B cell (primary cell): ENCODE results near the gene SYCE3. TPM values are rescaled to one million over a fixed set of nuclear protein-coding genes. Genes with fewer than 3 reads are reported as not detected.
A peak's percentile ranks its signal among the peaks of the same experiment; 100 is the strongest.
"Not testable (repeated sequence)": the region's sequence is repeated elsewhere in the genome, so short reads cannot be mapped to it uniquely, and the experiment has no call there.

Experiments used
- ATAC-seq: fragments of 200-7000 bp; cut with Tn5 transposase; one replicate; pipeline ENCODE4 v1.10.0; 2021; ENCODE audit warnings: low read depth, mild to moderate bottlenecking, moderate number of reproducible peaks, moderate library complexity
- CTCF ChIA-PET: fragments of 350-600 bp; sonication (Branson Sonifier 250); formaldehyde crosslinking; loops from one replicate; lab custom pipeline; 2021; ENCODE audit warnings: antibody characterized with exemption, inconsistent platforms; lab: Charles Lee
- POLR2A ChIA-PET: fragments of 350-600 bp; sonication (Branson Sonifier 250); formaldehyde crosslinking; loops from one replicate; lab custom pipeline; 2021; ENCODE audit warnings: antibody characterized with exemption; lab: Charles Lee
- DNase-seq: peaks from one replicate; pipeline ENCODE4 v3.0.0; 2013
- H2AFZ ChIP-seq: 2 replicates; pipeline ENCODE4 v1.6.1; 2012; ENCODE audit warnings: mild to moderate bottlenecking, low read depth, low read length; ENCODE audit not compliant: insufficient read depth, poor library complexity, severe bottlenecking
- H3K27ac ChIP-seq, 2 donors: 1 replicate in 1 of 2; 2 replicates in 1 of 2; pipeline ENCODE4 v1.5.1; 2012 to 2013; ENCODE audit warnings: low read length in 2 of 2, mild to moderate bottlenecking in 2 of 2, moderate library complexity in 1 of 2
- H3K27me3 ChIP-seq, 4 experiments: fragments of 200-600 bp in 1 of 4; sonication (generic) in 1 of 4; replicated peaks in 1 of 4; 1 replicate in 2 of 4; 2 replicates in 2 of 4; pipeline versions ENCODE4 v1.6.1 to v1.7.0; 2013 to 2016; ENCODE audit warnings: low read length in 3 of 4, mild to moderate bottlenecking in 2 of 4, mixed read lengths in 1 of 4, moderate library complexity in 1 of 4; ENCODE audit not compliant: insufficient read depth in 4 of 4, control insufficient read depth in 3 of 4; ENCODE audit errors: control extremely low read depth in 1 of 4
- H3K36me3 ChIP-seq, 2 experiments: replicated peaks in 1 of 2; 1 replicate in 1 of 2; 2 replicates in 1 of 2; pipeline versions ENCODE4 v1.6.1 to v1.7.1; 2013; ENCODE audit warnings: low read length in 1 of 2; ENCODE audit not compliant: insufficient read depth in 2 of 2, control insufficient read depth in 1 of 2; ENCODE audit errors: control extremely low read depth in 1 of 2, extremely low read depth in 1 of 2
- H3K4me1 ChIP-seq, 2 donors: fragments of 200-600 bp in 1 of 2; sonication (generic) in 1 of 2; 1 replicate in 1 of 2; 2 replicates in 1 of 2; pipeline versions ENCODE4 v1.5.1 to v1.6.1; 2013 to 2017; ENCODE audit warnings: low read length in 2 of 2; ENCODE audit not compliant: control insufficient read depth in 2 of 2, insufficient read depth in 2 of 2
- H3K4me2 ChIP-seq: replicated peaks from 2 replicates; pipeline ENCODE3; 2012; ENCODE audit warnings: mild to moderate bottlenecking, low read depth, low read length; ENCODE audit not compliant: poor library complexity, severe bottlenecking
- H3K4me3 ChIP-seq, 5 experiments: fragments of 200-600 bp in 1 of 5; sonication (generic) in 1 of 5; 1 replicate in 3 of 5; 2 replicates in 2 of 5; pipeline versions ENCODE4 v1.5.1 to v1.7.0; 2011 to 2016; ENCODE audit warnings: low read length in 4 of 5, mild to moderate bottlenecking in 4 of 5, low read depth in 2 of 5, control low read depth in 1 of 5, moderate library complexity in 1 of 5; ENCODE audit not compliant: insufficient read depth in 1 of 5; ENCODE audit errors: control extremely low read depth in 1 of 5, extremely low read depth in 1 of 5
- H3K79me2 ChIP-seq: fragments of 200-600 bp; sonication (generic); one replicate; pipeline ENCODE4 v1.6.0; 2016; ENCODE audit warnings: low read length; ENCODE audit not compliant: control insufficient read depth, insufficient read depth
- H3K9ac ChIP-seq: fragments of 200-600 bp; sonication (generic); 2 replicates; pipeline ENCODE4 v1.6.1; 2017; ENCODE audit warnings: mild to moderate bottlenecking, low read length, moderate library complexity
- H3K9me3 ChIP-seq, 3 donors: one replicate each; pipeline versions ENCODE4 v1.6.1 to v1.7.1; 2013; ENCODE audit warnings: low read length in 2 of 3; ENCODE audit not compliant: control insufficient read depth in 2 of 3, insufficient read depth in 1 of 3; ENCODE audit errors: control extremely low read depth in 1 of 3
- H4K20me1 ChIP-seq: 2 replicates; pipeline ENCODE4 v1.6.0; 2012; ENCODE audit warnings: mild to moderate bottlenecking, low read length; ENCODE audit not compliant: insufficient read depth, control insufficient read depth, poor library complexity, severe bottlenecking
- H3K27ac Mint-ChIP-seq: one replicate; pipeline ENCODE4 v1.8.0; 2021; ENCODE audit warnings: mixed read lengths
- H3K27me3 Mint-ChIP-seq: one replicate; pipeline ENCODE4 v1.8.0; 2021; ENCODE audit warnings: mixed read lengths
- H3K4me1 Mint-ChIP-seq: one replicate; pipeline ENCODE4 v1.8.0; 2021; ENCODE audit warnings: mixed read lengths
- H3K4me3 Mint-ChIP-seq: one replicate; pipeline ENCODE4 v1.8.0; 2021; ENCODE audit warnings: mixed read lengths
- H3K9me3 Mint-ChIP-seq: one replicate; pipeline ENCODE4 v1.8.0; 2022; ENCODE audit warnings: mixed read lengths; ENCODE audit not compliant: insufficient read depth
- CTCF ChIP-seq: fragments of 200-600 bp; IDR thresholded peaks from one replicate; pipeline ENCODE4 v1.8.0; 2022; ENCODE audit warnings: antibody characterized with exemption, mild to moderate bottlenecking
- EZH2 ChIP-seq: IDR thresholded peaks from 2 replicates; pipeline ENCODE4 v1.6.1; 2012; ENCODE audit warnings: borderline replicate concordance, low read depth, mild to moderate bottlenecking, moderate library complexity, low read length; ENCODE audit not compliant: insufficient read depth, poor library complexity, severe bottlenecking
- WGBS: methylation state at CpG from one replicate; pipeline ENCODE4 v1.1.5; 2013; ENCODE audit warnings: missing lambda C conversion rate; ENCODE audit not compliant: insufficient coverage; 5-methylcytosine and 5-hydroxymethylcytosine counted together
- intact Hi-C: fragments of 100-400 bp; cut with micrococcal nuclease; formaldehyde crosslinking; loops from one replicate; pipeline ENCODE4 v1.10.0; 2022
- polyA plus RNA-seq: library from polyadenylated mRNA; depleted of rRNA; stranded (reverse); fragments of >200 nt; gene quantifications from 2 replicates; pipeline ENCODE4 v1.2.3, GENCODE V29; 2012
- total RNA-seq, 2 donors: library from RNA; stranded (reverse); fragments of 120-200 nt in 1 of 2; gene quantifications; 1 replicate in 1 of 2; 2 replicates in 1 of 2; pipeline versions ENCODE4 v1.2.3 to v1.2.4, GENCODE V29; 2013 to 2022

SYCE3 gene
- total and polyA plus RNA-seq, 2 donors (not counting 1 experiment from before 2014, with no cell fraction given) = not detected

GRCh38 chr22:50542416-50542927 is 20.2 kb downstream of the SYCE3 start:
- H3K4me3 Mint-ChIP-seq = peak overlapping the region; percentile 83
- peak overlapping the region; percentile 1 for H3K4me2 ChIP-seq
- no peaks in the 10 kb centered on the region for H4K20me1 ChIP-seq
- WGBS = 85% methylated on average over 14 of the region's 19 CpGs
- H3K27ac Mint-ChIP-seq = peak overlapping the region; percentile 93
- no peaks in the 10 kb centered on the region for H3K27me3 ChIP-seq
- H3K27me3 Mint-ChIP-seq = no peaks in the 10 kb centered on the region
- ChIA-PET CTCF (interaction anchor here (0.9 to 1.5 kb wide), 2 partner anchors 17 kb away, joined by 5 to 10 read pairs; partner anchors contain the start of gene SCO2), POLR2A (interaction anchor here (3.4 to 4.6 kb wide), 2 partner anchors 11 to 15 kb away, joined by 40 to 104 read pairs; partner anchors contain the start of genes SCO2 and TYMP)
- H3K4me3 ChIP-seq = peak overlapping the region in 1 of 5 experiments; percentile 8
- no peaks in the 10 kb centered on the region for H3K36me3 ChIP-seq
- H3K4me1 Mint-ChIP-seq = peaks cover 52% of the 10 kb centered on the region
- peaks cover 46 to 68% of the 10 kb centered on the region in 2 donors for H3K4me1 ChIP-seq
- peak overlapping the region; percentile 95 to 96 for H3K27ac ChIP-seq
- H3K79me2 ChIP-seq = no peaks in the 10 kb centered on the region
- H3K9ac ChIP-seq = no peak overlapping the region
- TF ChIP-seq EZH2 (no peak), CTCF (no peak)
- H3K9me3 Mint-ChIP-seq = no peaks in the 10 kb centered on the region
- no peaks in the 10 kb centered on the region for H3K9me3 ChIP-seq
- peak overlapping the region; percentile 34 for H2AFZ ChIP-seq
- DNase-seq = peak; percentile 62
- intact Hi-C loops = no loop called here
- no peak for ATAC-seq

DNA sequence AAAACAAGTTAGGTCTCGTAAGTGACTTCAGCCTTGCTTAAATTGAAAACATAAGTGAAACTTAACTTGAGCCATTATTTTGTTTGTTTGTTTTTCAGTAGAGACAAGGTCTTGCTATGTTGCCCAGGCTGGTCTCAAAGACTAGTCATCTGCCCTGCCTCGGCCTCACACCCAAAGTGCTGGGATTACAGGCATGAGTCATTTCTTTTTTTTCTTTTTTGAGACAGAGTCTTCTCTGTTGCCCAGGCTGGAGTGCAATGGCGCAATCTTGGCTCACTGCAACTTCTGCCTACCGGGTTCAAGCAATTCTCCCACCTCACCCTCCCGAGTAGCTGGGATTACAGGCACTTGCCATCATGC is 21.1 kb downstream of the SYCE3 start:
- CTCF ChIA-PET = interaction anchor here (1.2 to 6.0 kb wide), 6 partner anchors 10 to 91 kb away, joined by 3 to 81 read pairs (median 10); partner anchors contain the start of genes SCO2, SYCE3 and TYMP
- not testable (repeated sequence) for H3K79me2 ChIP-seq

More for the DNA sequence above, 21.1 kb downstream of the SYCE3 start:
- Mint-ChIP-seq H3K4me1 (peaks cover 52% of the 10 kb centered on the region), H3K27ac (peak overlapping the region; percentile 93), H3K4me3 (peak overlapping the region; percentile 83)
- H3K36me3 ChIP-seq, H3K9me3 ChIP-seq, H3K9ac ChIP-seq, intact Hi-C loops, H3K27me3 Mint-ChIP-seq, ATAC-seq, H3K27me3 ChIP-seq, H3K9me3 Mint-ChIP-seq, H3K4me3 ChIP-seq, H2AFZ ChIP-seq, H4K20me1 ChIP-seq: not testable (repeated sequence)
- H3K27ac ChIP-seq = peak overlapping the region; percentile 95 to 96
- 80% methylated on average over 3 of the region's 5 CpGs for WGBS
- peak overlapping the region; percentile 20 for H3K4me2 ChIP-seq
- DNase-seq = peak; percentile 40
- POLR2A ChIA-PET = interaction anchor here (1.4 to 4.6 kb wide), 4 partner anchors 9 to 34 kb away, joined by 3 to 104 read pairs (median 24); partner anchors contain the start of genes LMF2, SCO2 and TYMP
- H3K4me1 ChIP-seq = peaks cover 46 to 68% of the 10 kb centered on the region in 2 donors
